OCI-LY1 (cell line): ENCODE measurements around the gene MCRS1.

Experiments
- H2AFZ ChIP-seq: fragments of 200-600 bp; sonication (generic), shearing (Covaris generic); 2 replicates; pipeline ENCODE4 v1.6.0; 2014; ENCODE audit warnings: antibody characterized with exemption, mild to moderate bottlenecking, low read length
- H3F3A ChIP-seq: fragments of 200-600 bp; sonication (generic), shearing (Covaris generic); 2 replicates; pipeline ENCODE4 v1.6.0; 2014; ENCODE audit warnings: mild to moderate bottlenecking, antibody characterized with exemption, low read length, moderate library complexity; ENCODE audit not compliant: insufficient read depth
- H3K27ac ChIP-seq: fragments of 200-600 bp; sonication (generic); 2 replicates; pipeline ENCODE4 v1.5.1; 2014; ENCODE audit warnings: low read length, mixed run types, mild to moderate bottlenecking, low read depth; ENCODE audit not compliant: poor library complexity, severe bottlenecking
- H3K27me3 ChIP-seq: fragments of 200-600 bp; sonication (generic); 2 replicates; pipeline ENCODE4 v1.6.0; 2014; ENCODE audit warnings: antibody characterized with exemption, mild to moderate bottlenecking, low read length, moderate library complexity; ENCODE audit not compliant: insufficient read depth
- H3K36me3 ChIP-seq: fragments of 200-600 bp; sonication (generic); 2 replicates; pipeline ENCODE4 v1.6.1; 2014; ENCODE audit warnings: mild to moderate bottlenecking, antibody characterized with exemption, low read length, moderate library complexity, mixed read lengths; ENCODE audit not compliant: insufficient read depth
- H3K4me1 ChIP-seq: fragments of 200-600 bp; sonication (generic); 2 replicates; pipeline ENCODE4 v1.5.1; 2014; ENCODE audit warnings: mild to moderate bottlenecking, low read length, moderate library complexity; ENCODE audit not compliant: insufficient read depth, severe bottlenecking
- H3K4me2 ChIP-seq: fragments of 200-600 bp; sonication (generic), shearing (Covaris generic); 2 replicates; pipeline ENCODE4 v1.6.1; 2014; ENCODE audit warnings: low read length
- H3K4me3 ChIP-seq: fragments of 200-600 bp; sonication (generic); 2 replicates; pipeline ENCODE4 v1.5.1; 2014; ENCODE audit warnings: low read length, low read depth, mild to moderate bottlenecking, mixed read lengths; ENCODE audit not compliant: poor library complexity, severe bottlenecking
- H3K79me2 ChIP-seq: fragments of 200-600 bp; shearing (Covaris generic); 2 replicates; pipeline ENCODE4 v1.6.1; 2016; ENCODE audit warnings: mixed run types, low read length, mixed read lengths; ENCODE audit not compliant: insufficient read depth
- H3K9ac ChIP-seq: fragments of 200-600 bp; sonication (generic), shearing (Covaris generic); 2 replicates; pipeline ENCODE4 v1.6.1; 2014; ENCODE audit warnings: mild to moderate bottlenecking, low read length, mixed read lengths
- H3K9me2 ChIP-seq: fragments of 200-600 bp; sonication (generic), shearing (Covaris generic); 2 replicates; pipeline ENCODE4 v1.6.1; 2014; ENCODE audit warnings: low read depth, mild to moderate bottlenecking, low read length, mixed read lengths
- H3K9me3 ChIP-seq: fragments of 200-600 bp; shearing (Covaris generic); 2 replicates; pipeline ENCODE4 v1.6.1; 2014; ENCODE audit warnings: low read length, mixed read lengths
- H4K20me1 ChIP-seq: fragments of 200-600 bp; sonication (generic), shearing (Covaris generic); 2 replicates; pipeline ENCODE4 v1.6.0; 2016; ENCODE audit warnings: mild to moderate bottlenecking, low read length; ENCODE audit not compliant: insufficient read depth
- CTCF ChIP-seq: fragments of 200-600 bp; sonication (generic), shearing (Covaris generic); IDR thresholded peaks from 2 replicates; pipeline ENCODE4 v1.5.1; 2017; ENCODE audit warnings: mild to moderate bottlenecking, antibody characterized with exemption, low read length, moderate library complexity, mixed read lengths
- EZH2 ChIP-seq: fragments of 200-600 bp; sonication (generic), shearing (Covaris generic); IDR thresholded peaks from 2 replicates; pipeline ENCODE4 v1.8.0; 2017; ENCODE audit warnings: borderline replicate concordance, mixed run types, mild to moderate bottlenecking, antibody characterized with exemption, low read length, moderate library complexity, mixed read lengths

The MCRS1 gene

GRCh38 chr12:49531745-49532144 lies 36.2 kb downstream of the MCRS1 start:
- Histone ChIP-seq H3K27ac (no peak overlapping the region), H3K4me3 (no peak overlapping the region), H3K4me2 (no peak overlapping the region), H3K36me3 (0 out of 2 replicates have a peak, but pooled peaks cover 9% of the 10 kb centered on the region), H3K27me3 (no peaks in the 10 kb centered on the region), H3K9me3 (no peaks in the 10 kb centered on the region), H3K79me2 (no peaks in the 10 kb centered on the region), H3K9me2 (no peaks in the 10 kb centered on the region), H3K9ac (no peak overlapping the region), H3F3A (no peaks in the 10 kb centered on the region), H3K4me1 (no peaks in the 10 kb centered on the region), H4K20me1 (no peaks in the 10 kb centered on the region), H2AFZ (no peak overlapping the region)
- no peak for TF ChIP-seq EZH2
- TF ChIP-seq CTCF: no peak

GRCh38 chr12:49529414-49529813 lies 38.5 kb downstream of the MCRS1 start:
- no peak overlapping the region for H3K4me3 ChIP-seq
- H4K20me1 ChIP-seq: no peaks in the 10 kb centered on the region
- no peaks in the 10 kb centered on the region for H3K4me1 ChIP-seq
- no peak overlapping the region for H3K9ac ChIP-seq
- TF ChIP-seq CTCF (no peak), EZH2 (no peak)
- H3K9me3 ChIP-seq: no peaks in the 10 kb centered on the region
- H3K79me2 ChIP-seq: no peaks in the 10 kb centered on the region
- H3F3A ChIP-seq: no peaks in the 10 kb centered on the region
- no peaks in the 10 kb centered on the region for H3K9me2 ChIP-seq
- H3K27ac ChIP-seq: no peak overlapping the region
- no peaks in the 10 kb centered on the region for H3K27me3 ChIP-seq
- no peak overlapping the region for H2AFZ ChIP-seq
- peaks cover 31% of the 10 kb centered on the region for H3K36me3 ChIP-seq
- H3K4me2 ChIP-seq: no peak overlapping the region

- H4K20me1 ChIP-seq: no peaks in the 10 kb centered on the region
- H3K27me3 ChIP-seq: no peaks in the 10 kb centered on the region
- H3K79me2 ChIP-seq: no peaks in the 10 kb centered on the region
- H3F3A ChIP-seq: no peaks in the 10 kb centered on the region
- H3K9me2 ChIP-seq: no peaks in the 10 kb centered on the region
- H3K9ac ChIP-seq: no peak overlapping the region
- H3K27ac ChIP-seq: no peak overlapping the region
- no peak overlapping the region for H3K4me3 ChIP-seq
- H3K9me3 ChIP-seq: no peaks in the 10 kb centered on the region
- no peaks in the 10 kb centered on the region for H3K4me1 ChIP-seq
- TF ChIP-seq EZH2: no peak
- TF ChIP-seq CTCF: no peak
- H3K36me3 ChIP-seq: peaks cover 42% of the 10 kb centered on the region
- no peak overlapping the region for H2AFZ ChIP-seq
- H3K4me2 ChIP-seq: no peak overlapping the region
These were observed 40.4 kb downstream of the MCRS1 start for GRCh38 chr12:49527361-49528130.
